Limb (tissue), 2 donors: ENCODE data around the gene LNP1.
A peak's percentile ranks its signal among the peaks of the same experiment; 100 is the strongest.
"Not testable (repeated sequence)": the region's sequence is repeated elsewhere in the genome, so short reads cannot be mapped to it uniquely, and the experiment has no call there.

ENCODE experiments used
- DNase-seq, 2 donors: peaks; one replicate each; pipeline ENCODE4 v3.0.0-alpha.2; 2016; ENCODE audit errors: extremely low spot score in 2 of 2

The LNP1 gene

GRCh38 chr3:100400780-100401673, at the start of gene LNP1, which contains the start of gene TOMM70:
TSS of gene LNP1 (plus strand) at chr3:100401539. CDS start at chr3:100429730, 28,191 bp downstream.
TSS of gene TOMM70 (minus strand) at chr3:100401089. CDS start at chr3:100400949, 140 bp downstream.
- peak; percentile 96 to 98 for DNase-seq

- DNase-seq: not testable (repeated sequence)
Observed at GRCh38 chr3:100351770-100352169, 49.6 kb upstream of the LNP1 start.

GRCh38 chr3:100352296-100353231, 48.8 kb upstream of the LNP1 start:
- no peak for DNase-seq

GRCh38 chr3:100354850-100355249, 46.5 kb upstream of the LNP1 start:
- DNase-seq: no peak

GRCh38 chr3:100358413-100358812, 42.9 kb upstream of the LNP1 start:
- DNase-seq: no peak

GRCh38 chr3:100359035-100359434, 42.3 kb upstream of the LNP1 start:
- no peak for DNase-seq

- DNase-seq: no peak
Observed at GRCh38 chr3:100360757-100361496, 40.4 kb upstream of the LNP1 start.

- DNase-seq: no peak
Observed at GRCh38 chr3:100361897-100362296, 39.4 kb upstream of the LNP1 start.

- no peak for DNase-seq
Observed at GRCh38 chr3:100364421-100364820, 36.9 kb upstream of the LNP1 start.

GRCh38 chr3:100366424-100366823, 34.9 kb upstream of the LNP1 start:
- no peak for DNase-seq

GRCh38 chr3:100368441-100368840, 32.9 kb upstream of the LNP1 start:
- no peak for DNase-seq

- no peak for DNase-seq
Observed at GRCh38 chr3:100370756-100371155, 30.6 kb upstream of the LNP1 start.

GRCh38 chr3:100374521-100374920, 26.8 kb upstream of the LNP1 start:
- DNase-seq: no peak

GRCh38 chr3:100376301-100376700, 25.0 kb upstream of the LNP1 start:
- no peak for DNase-seq

GRCh38 chr3:100384733-100385525, 16.4 kb upstream of the LNP1 start:
- DNase-seq: no peak

- DNase-seq: no peak
Observed at GRCh38 chr3:100386437-100387074, 14.8 kb upstream of the LNP1 start.

GRCh38 chr3:100389025-100389424, 12.3 kb upstream of the LNP1 start:
- no peak for DNase-seq

- DNase-seq: no peak
Observed at GRCh38 chr3:100395679-100396431, 5.5 kb upstream of the LNP1 start.

GRCh38 chr3:100396967-100397366, 4.4 kb upstream of the LNP1 start:
- DNase-seq: no peak
